OCI-LY7 (cell line): ENCODE results near the gene PAOX. TPM values are rescaled to one million over a fixed set of nuclear protein-coding genes. Genes with fewer than 3 reads are reported as not detected.

ENCODE experiments used
- BruUV-seq: library from RNA; stranded (reverse); fragments of 400-500 nt; replicated peaks from 2 replicates; lab custom pipeline; 2021; lab: Mats Ljungman, UMichigan
- CTCF ChIA-PET: fragments of 300-600 bp; sonication (Branson Sonifier 250); formaldehyde crosslinking; loops from one replicate; lab custom pipeline; 2022; ENCODE audit warnings: antibody characterized with exemption; ENCODE audit not compliant: unreplicated experiment; lab: Charles Lee
- POLR2A ChIA-PET: fragments of 300-600 bp; sonication (Branson Sonifier 250); formaldehyde crosslinking; loops from one replicate; lab custom pipeline; 2022; ENCODE audit warnings: antibody characterized with exemption; lab: Charles Lee
- DNase-seq: peaks from one replicate; pipeline ENCODE4 v3.0.0-alpha.2; 2015; ENCODE audit warnings: low spot score
- H2AFZ ChIP-seq: fragments of 200-600 bp; sonication (generic), shearing (Covaris generic); 2 replicates; pipeline ENCODE4 v1.6.1; 2014; ENCODE audit warnings: mild to moderate bottlenecking, antibody characterized with exemption, low read length, moderate library complexity
- H3K27ac ChIP-seq: fragments of 200-600 bp; sonication (generic); 2 replicates; pipeline ENCODE4 v1.5.1; 2014; ENCODE audit warnings: mixed run types, low read depth, mild to moderate bottlenecking, moderate library complexity, low read length, inconsistent platforms; ENCODE audit not compliant: poor library complexity, severe bottlenecking
- H3K36me3 ChIP-seq: fragments of 200-600 bp; sonication (generic); 2 replicates; pipeline ENCODE4 v1.6.1; 2014; ENCODE audit warnings: mild to moderate bottlenecking, antibody characterized with exemption, low read length, moderate library complexity, mixed read lengths; ENCODE audit not compliant: insufficient read depth
- H3K4me1 ChIP-seq: fragments of 200-600 bp; sonication (generic); 2 replicates; pipeline ENCODE4 v1.5.1; 2014; ENCODE audit warnings: mild to moderate bottlenecking, low read length; ENCODE audit not compliant: insufficient read depth, poor library complexity, severe bottlenecking
- H3K4me2 ChIP-seq: fragments of 200-600 bp; sonication (generic); 2 replicates; pipeline ENCODE4 v1.6.1; 2014; ENCODE audit warnings: mild to moderate bottlenecking, low read length
- H3K4me3 ChIP-seq: fragments of 200-600 bp; sonication (generic); 2 replicates; pipeline ENCODE4 v1.5.1; 2014; ENCODE audit warnings: mild to moderate bottlenecking, low read depth, low read length; ENCODE audit not compliant: poor library complexity, severe bottlenecking
- H3K79me2 ChIP-seq: fragments of 200-600 bp; sonication (generic); 2 replicates; pipeline ENCODE4 v1.6.1; 2016; ENCODE audit warnings: low read depth, mild to moderate bottlenecking, low read length, moderate library complexity, mixed read lengths; ENCODE audit not compliant: insufficient read depth
- H3K9me2 ChIP-seq: fragments of 200-600 bp; sonication (generic); 2 replicates; pipeline ENCODE4 v1.6.1; 2016; ENCODE audit warnings: mild to moderate bottlenecking, low read length, mixed read lengths; ENCODE audit not compliant: insufficient read depth
- H3K9me3 ChIP-seq: fragments of 200-600 bp; sonication (generic); 2 replicates; pipeline ENCODE4 v1.6.1; 2014; ENCODE audit warnings: mild to moderate bottlenecking, mixed run types, low read length, mixed read lengths
- H4K20me1 ChIP-seq: fragments of 200-600 bp; sonication (generic); 2 replicates; pipeline ENCODE4 v1.6.1; 2014; ENCODE audit warnings: mild to moderate bottlenecking, antibody characterized with exemption, low read length, moderate library complexity, mixed read lengths; ENCODE audit not compliant: insufficient read depth
- EZH2phosphoT487 ChIP-seq: fragments of 200-600 bp; sonication (generic); IDR thresholded peaks from 2 replicates; pipeline ENCODE4 v1.6.1; 2018; ENCODE audit warnings: low read depth, borderline replicate concordance, mild to moderate bottlenecking, mixed run types, antibody characterized with exemption, low read length, moderate library complexity, mixed read lengths
- intact Hi-C: fragments of 100-400 bp; cut with micrococcal nuclease; formaldehyde crosslinking; loops from one replicate; pipeline ENCODE4 v1.10.0; 2022; ENCODE audit not compliant: unreplicated experiment
- total RNA-seq, 2 experiments: library from RNA; depleted of rRNA in 1 of 2; stranded (reverse); fragments of >200 nt in 1 of 2; shearing (Covaris generic) in 1 of 2; gene quantifications; 2 replicates each; pipeline ENCODE4 v1.2.3, GENCODE V29; 2014 to 2022
- TF ChIP-seq, protein P1 (sequence below): fragments of 200-600 bp; sonication (generic); conservative IDR thresholded peaks from 2 replicates; pipeline ENCODE4 v1.5.1; 2014; ENCODE audit warnings: mild to moderate bottlenecking, antibody characterized with exemption, low read length, moderate library complexity, mixed read lengths

Gene PAOX
- total RNA-seq, 2 experiments from 2014 or later, result 10.7 to 28.1 TPM

DNA sequence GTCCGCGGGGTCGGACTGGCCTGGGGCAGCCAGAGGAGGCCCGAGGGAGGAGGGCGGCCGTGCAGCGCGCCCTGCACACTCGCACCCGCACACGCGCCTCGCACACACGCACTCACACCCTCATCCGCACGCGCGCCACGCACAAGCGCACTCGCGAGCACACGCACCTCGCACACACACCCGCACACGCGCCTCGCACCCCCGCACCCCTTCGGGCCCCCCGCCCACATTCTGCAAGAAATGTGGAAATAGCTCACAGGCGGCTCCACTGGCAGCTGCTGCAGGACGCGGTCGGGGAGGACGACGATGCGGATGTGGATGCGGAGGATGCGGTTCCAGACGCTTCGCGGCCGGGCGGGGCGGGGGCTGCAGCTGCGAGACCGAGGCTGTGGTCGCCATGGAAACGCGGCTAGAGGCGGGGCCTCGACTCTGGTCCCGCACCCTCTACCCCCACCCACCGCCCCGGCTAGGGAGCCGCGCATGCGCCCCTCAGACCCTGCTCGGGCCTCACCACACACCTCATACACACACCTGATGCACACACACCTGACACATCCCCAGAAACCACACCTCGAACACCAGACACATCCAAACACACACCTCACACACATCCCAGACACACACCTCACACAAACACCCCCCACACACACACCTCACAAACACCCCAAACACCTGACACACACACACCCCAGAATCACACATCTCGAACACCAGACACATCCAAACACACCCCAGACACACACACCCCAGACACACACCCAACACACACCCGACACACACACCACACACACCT lies 42.3 kb upstream of the PAOX start, which contains the start of gene CALY:
Gene CALY, minus strand, starts transcription at position 320 of the 793 bp plus-strand sequence. CDS start 7,907 bp downstream, outside the sequence.
- no peaks in the 10 kb centered on the region for H3K36me3 ChIP-seq
- no peak within 1 kb of the TSS for H3K4me2 ChIP-seq
- POLR2A ChIA-PET, result no interaction called here
- no peaks in the 10 kb centered on the region for H3K9me2 ChIP-seq
- no peak for TF ChIP-seq EZH2phosphoT487
- TF ChIP-seq, protein P1, sequence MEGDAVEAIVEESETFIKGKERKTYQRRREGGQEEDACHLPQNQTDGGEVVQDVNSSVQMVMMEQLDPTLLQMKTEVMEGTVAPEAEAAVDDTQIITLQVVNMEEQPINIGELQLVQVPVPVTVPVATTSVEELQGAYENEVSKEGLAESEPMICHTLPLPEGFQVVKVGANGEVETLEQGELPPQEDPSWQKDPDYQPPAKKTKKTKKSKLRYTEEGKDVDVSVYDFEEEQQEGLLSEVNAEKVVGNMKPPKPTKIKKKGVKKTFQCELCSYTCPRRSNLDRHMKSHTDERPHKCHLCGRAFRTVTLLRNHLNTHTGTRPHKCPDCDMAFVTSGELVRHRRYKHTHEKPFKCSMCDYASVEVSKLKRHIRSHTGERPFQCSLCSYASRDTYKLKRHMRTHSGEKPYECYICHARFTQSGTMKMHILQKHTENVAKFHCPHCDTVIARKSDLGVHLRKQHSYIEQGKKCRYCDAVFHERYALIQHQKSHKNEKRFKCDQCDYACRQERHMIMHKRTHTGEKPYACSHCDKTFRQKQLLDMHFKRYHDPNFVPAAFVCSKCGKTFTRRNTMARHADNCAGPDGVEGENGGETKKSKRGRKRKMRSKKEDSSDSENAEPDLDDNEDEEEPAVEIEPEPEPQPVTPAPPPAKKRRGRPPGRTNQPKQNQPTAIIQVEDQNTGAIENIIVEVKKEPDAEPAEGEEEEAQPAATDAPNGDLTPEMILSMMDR, result no peak
- no peaks in the 10 kb centered on the region for H3K4me1 ChIP-seq
- DNase-seq, result no peak
- H2AFZ ChIP-seq, result no peak within 1 kb of the TSS
- no peak within 1 kb of the TSS for H3K27ac ChIP-seq
- H3K79me2 ChIP-seq, result no peaks in the 10 kb centered on the region
- intact Hi-C loops, result no loop called here
- BruUV-seq, result no TSS peak
- CTCF ChIA-PET, result no interaction called here
- H4K20me1 ChIP-seq, result no peaks in the 10 kb centered on the region
- no peak within 1 kb of the TSS for H3K4me3 ChIP-seq
- H3K9me3 ChIP-seq, result no peaks in the 10 kb centered on the region; the same call in 1 of the 2 replicates

DNA sequence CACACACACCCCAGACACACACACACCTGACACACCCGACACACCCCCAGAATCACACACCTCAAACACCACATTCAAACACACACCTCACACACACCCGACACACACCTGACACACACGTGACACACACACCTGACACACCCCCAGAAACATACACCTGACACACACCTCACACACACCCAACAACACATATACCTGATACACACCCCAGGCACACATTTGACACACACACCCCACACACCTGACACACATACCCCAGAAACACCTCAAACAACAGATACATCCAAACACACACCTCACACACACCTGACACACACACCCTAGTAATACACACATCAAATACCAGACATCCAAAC lies 41.7 kb upstream of the PAOX start:
- H3K27ac ChIP-seq, result no peak overlapping the region
- intact Hi-C loops, result no loop called here

More for the DNA sequence above, 41.7 kb upstream of the PAOX start:
- no peak for DNase-seq
- Histone ChIP-seq H3K4me2 (no peak overlapping the region), H2AFZ (no peak overlapping the region), H3K9me3 (no peaks in the 10 kb centered on the region; the same call in 1 of the 2 replicates), H3K79me2 (no peaks in the 10 kb centered on the region), H4K20me1 (no peaks in the 10 kb centered on the region), H3K4me3 (no peak overlapping the region), H3K4me1 (no peaks in the 10 kb centered on the region), H3K36me3 (no peaks in the 10 kb centered on the region), H3K9me2 (no peaks in the 10 kb centered on the region)
- no TSS peak for BruUV-seq
- ChIA-PET POLR2A (no interaction called here), CTCF (no interaction called here)
- no peak for TF ChIP-seq EZH2phosphoT487
- TF ChIP-seq, protein P1, result no peak
